Right lobe of liver (tissue), 6 donors: Measurements from ENCODE around the gene ACSBG1. TPM values are rescaled to one million over a fixed set of nuclear protein-coding genes. Genes with fewer than 3 reads are reported as not detected.

ENCODE experiments used
- ATAC-seq, 4 donors: fragments of 200-7000 bp; cut with Tn5 transposase; one replicate each; pipeline ENCODE4 v1.9.1; 2020; ENCODE audit warnings: mild to moderate bottlenecking in 4 of 4, moderate library complexity in 4 of 4
- DNase-seq, 3 donors: peaks; one replicate each; pipeline ENCODE4 v3.0.0-alpha.2; 2020
- H3K27ac ChIP-seq, 3 donors: fragments of 200-600 bp; one replicate each; pipeline ENCODE4 v1.8.0; 2022
- H3K27me3 ChIP-seq, 2 donors: fragments of 200-600 bp; one replicate each; pipeline ENCODE4 v1.8.0; 2022
- H3K36me3 ChIP-seq, 4 donors: fragments of 200-600 bp; sonication (generic) in 1 of 4; one replicate each; pipeline versions ENCODE4 v1.5.1 to v1.8.0; 2017 to 2022; ENCODE audit warnings: control low read depth in 1 of 4
- H3K4me1 ChIP-seq, 4 donors: fragments of 200-600 bp; sonication (generic) in 1 of 4; one replicate each; pipeline versions ENCODE4 v1.5.1 to v1.8.0; 2017 to 2022; ENCODE audit warnings: control low read depth in 1 of 4
- H3K4me3 ChIP-seq, 3 donors: fragments of 200-600 bp; one replicate each; pipeline ENCODE4 v1.8.0; 2022
- H3K9me3 ChIP-seq, 4 donors: fragments of 200-600 bp; sonication (generic) in 1 of 4; one replicate each; pipeline versions ENCODE4 v1.5.1 to v1.8.0; 2017 to 2022; ENCODE audit warnings: control low read depth in 1 of 4
- POLR2A ChIP-seq: fragments of 450-650 bp; IDR thresholded peaks from one replicate; pipeline ENCODE4 v1.6.1; 2017; ENCODE audit warnings: antibody characterized with exemption, mild to moderate bottlenecking
- WGBS: methylation state at CpG from one replicate; pipeline ENCODE4 v1.1.6; 2018; ENCODE audit warnings: low coverage, low lambda C conversion rate; ENCODE audit not compliant: insufficient coverage; ENCODE audit errors: missing lambda C conversion rate; 5-methylcytosine and 5-hydroxymethylcytosine counted together
- intact Hi-C, 2 donors: fragments of 100-400 bp; cut with DNase I; formaldehyde crosslinking; loops; one replicate each; pipeline versions ENCODE4 v1.11.2 to v1.14.1; 2022
- total RNA-seq, 6 experiments: library from RNA; depleted of rRNA in 2 of 6; stranded (reverse); fragments of >200 nt in 2 of 6; fragmentation: NEBNext Ultra II Directional in 3 of 6; extraction: Animal tissue kit (Norgen Biotek cat#: 25700) in 3 of 6; gene quantifications; one replicate each; pipeline versions ENCODE4 v1.1.0 to v1.2.4, GENCODE V29; 2016 to 2023
- TF ChIP-seq, protein P1 (sequence below), 4 donors: fragments of 200-600 bp in 3 of 4; fragments of 450-650 bp in 1 of 4; IDR thresholded peaks; one replicate each; pipeline versions ENCODE4 v1.5.1 to v1.8.0; 2016 to 2022; ENCODE audit warnings: antibody characterized with exemption in 4 of 4, mild to moderate bottlenecking in 2 of 4
- donor health status: DM: no; HTN: yes; CAD: no.
- donor health status: DM: no; HTN: no; CAD: no.
- donor health status: DM: no; HTN: no; CAD: no.
- donor health status: DM: no; HTN: yes; CAD: no.
- donor health status: DM: no; HTN: yes; CAD: no.

Gene ACSBG1
- total RNA-seq, 6 experiments from 2014 or later: not detected

DNA sequence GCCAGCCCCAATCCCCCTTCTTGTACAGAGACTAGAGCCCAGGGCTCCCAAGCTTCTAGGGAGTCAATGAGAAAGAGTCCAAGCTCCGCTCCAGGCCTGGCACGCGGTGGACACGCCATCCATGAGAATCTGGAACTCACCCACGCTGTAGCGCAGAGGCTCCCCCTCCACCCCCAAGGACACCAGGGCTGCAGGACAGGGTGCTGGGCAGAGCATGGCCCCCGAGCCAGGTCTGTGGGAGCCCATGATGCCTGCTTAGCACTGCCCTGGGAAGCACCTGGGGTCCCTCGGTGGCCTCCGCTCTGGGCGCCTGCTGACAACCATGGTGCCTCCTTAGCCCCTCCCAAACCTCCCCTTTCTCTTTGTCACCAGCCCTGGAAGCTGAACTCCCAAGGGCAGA lies 28.5 kb downstream of the ACSBG1 start:
- no peaks in the 10 kb centered on the region for H3K36me3 ChIP-seq
- DNase-seq: no peak
- no peak overlapping the region for H3K27ac ChIP-seq
- intact Hi-C loops: no loop called here
- no peak overlapping the region for H3K4me3 ChIP-seq
- no peak for TF ChIP-seq POLR2A
- TF ChIP-seq, protein P1, sequence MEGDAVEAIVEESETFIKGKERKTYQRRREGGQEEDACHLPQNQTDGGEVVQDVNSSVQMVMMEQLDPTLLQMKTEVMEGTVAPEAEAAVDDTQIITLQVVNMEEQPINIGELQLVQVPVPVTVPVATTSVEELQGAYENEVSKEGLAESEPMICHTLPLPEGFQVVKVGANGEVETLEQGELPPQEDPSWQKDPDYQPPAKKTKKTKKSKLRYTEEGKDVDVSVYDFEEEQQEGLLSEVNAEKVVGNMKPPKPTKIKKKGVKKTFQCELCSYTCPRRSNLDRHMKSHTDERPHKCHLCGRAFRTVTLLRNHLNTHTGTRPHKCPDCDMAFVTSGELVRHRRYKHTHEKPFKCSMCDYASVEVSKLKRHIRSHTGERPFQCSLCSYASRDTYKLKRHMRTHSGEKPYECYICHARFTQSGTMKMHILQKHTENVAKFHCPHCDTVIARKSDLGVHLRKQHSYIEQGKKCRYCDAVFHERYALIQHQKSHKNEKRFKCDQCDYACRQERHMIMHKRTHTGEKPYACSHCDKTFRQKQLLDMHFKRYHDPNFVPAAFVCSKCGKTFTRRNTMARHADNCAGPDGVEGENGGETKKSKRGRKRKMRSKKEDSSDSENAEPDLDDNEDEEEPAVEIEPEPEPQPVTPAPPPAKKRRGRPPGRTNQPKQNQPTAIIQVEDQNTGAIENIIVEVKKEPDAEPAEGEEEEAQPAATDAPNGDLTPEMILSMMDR (IDR thresholded peaks at IDR 0.05): no peak
- no peaks in the 10 kb centered on the region for H3K9me3 ChIP-seq
- no CpG with 5 or more reads among the region's 10 CpGs for WGBS
- peaks cover 0 to 10% (median 5%) of the 10 kb centered on the region in 4 donors for H3K4me1 ChIP-seq
- no peak for ATAC-seq
- no peaks in the 10 kb centered on the region for H3K27me3 ChIP-seq

DNA sequence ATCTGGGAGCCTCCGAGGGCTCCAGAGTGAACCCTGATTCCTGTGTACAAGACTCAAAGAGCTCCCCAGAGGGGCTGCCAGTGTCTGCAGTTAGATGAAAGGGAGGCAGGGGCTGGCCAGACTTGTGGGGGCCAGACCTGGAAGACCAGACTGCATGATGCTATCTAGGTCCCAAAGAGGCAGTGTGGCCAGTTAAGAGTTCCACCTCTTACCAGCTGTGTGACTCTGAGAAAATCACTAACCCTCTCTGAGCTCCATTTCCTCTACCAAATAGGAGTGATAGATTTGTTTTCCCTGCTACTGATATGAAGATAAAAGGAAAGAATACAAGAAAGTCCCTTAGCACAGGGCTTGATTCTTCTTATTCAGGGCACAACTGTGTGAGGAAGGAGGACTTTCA lies 29.0 kb downstream of the ACSBG1 start:
- DNase-seq: no peak
- Histone ChIP-seq H3K36me3 (no peaks in the 10 kb centered on the region), H3K9me3 (no peaks in the 10 kb centered on the region), H3K27ac (no peak overlapping the region), H3K4me1 (peaks cover 0 to 9% (median 5%) of the 10 kb centered on the region in 4 donors), H3K27me3 (no peaks in the 10 kb centered on the region), H3K4me3 (no peak overlapping the region)
- no peak for ATAC-seq
- 60% methylated on average over 1 of the region's 1 CpG for WGBS
- intact Hi-C loops: no loop called here
- TF ChIP-seq POLR2A: no peak
- TF ChIP-seq, protein P1 (IDR thresholded peaks at IDR 0.05): no peak

DNA sequence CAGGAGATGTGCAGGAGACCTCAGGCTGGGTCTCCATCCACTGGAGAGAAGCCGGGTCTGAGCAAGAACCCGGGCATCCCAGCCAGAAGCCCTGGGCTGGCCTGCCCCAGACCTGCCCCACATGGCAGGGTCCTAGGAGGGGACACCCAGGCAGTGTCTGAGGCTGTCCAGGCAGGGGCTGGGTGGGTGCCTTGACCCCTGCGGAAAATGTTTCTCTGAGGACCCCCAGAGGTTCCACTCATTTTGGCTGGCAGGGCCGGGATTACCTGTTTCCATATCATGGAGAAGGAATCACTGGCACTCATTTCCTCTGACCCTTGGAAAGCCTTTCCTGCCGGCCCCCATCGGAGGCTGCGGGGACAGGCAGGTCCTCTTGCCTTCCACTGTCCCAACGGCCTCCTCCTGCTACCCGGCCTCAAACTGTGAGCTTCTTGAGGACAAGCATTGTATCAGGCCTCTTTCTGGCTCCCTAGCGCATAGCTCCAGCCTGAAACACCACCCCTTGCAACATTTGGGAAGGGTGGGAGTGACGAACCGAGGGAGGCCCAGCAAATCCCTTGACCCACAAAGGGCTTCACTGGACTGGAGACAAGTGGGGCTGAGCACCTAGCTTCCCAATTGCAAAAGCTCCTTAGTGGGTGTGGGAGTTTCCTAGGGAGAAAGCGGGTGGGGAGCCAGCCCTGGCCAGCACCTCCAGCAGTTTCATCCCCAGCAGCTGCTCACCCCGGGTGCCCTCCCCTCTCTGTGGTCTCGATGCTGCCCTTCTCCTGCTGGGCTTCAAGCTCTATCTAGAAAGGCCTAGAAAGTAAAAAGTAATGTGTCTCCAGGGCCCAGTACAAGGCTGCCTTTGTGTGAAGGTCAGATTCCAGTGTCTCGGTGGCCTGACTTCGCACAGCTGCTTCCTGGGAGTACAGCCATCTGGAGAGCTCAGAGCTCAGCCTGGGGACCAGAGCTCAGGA lies 29.7 kb downstream of the ACSBG1 start:
- 58% methylated on average over 6 of the region's 17 CpGs for WGBS
- intact Hi-C loops: no loop called here
- no peak overlapping the region for H3K27ac ChIP-seq
- H3K9me3 ChIP-seq: no peaks in the 10 kb centered on the region
- peaks cover 0 to 1% (median under 1%) of the 10 kb centered on the region in 4 donors for H3K4me1 ChIP-seq
- no peaks in the 10 kb centered on the region for H3K36me3 ChIP-seq
- no peak for DNase-seq
- TF ChIP-seq, protein P1 (IDR thresholded peaks at IDR 0.05): no peak
- TF ChIP-seq POLR2A: no peak
- H3K4me3 ChIP-seq: no peak overlapping the region
- H3K27me3 ChIP-seq: no peaks in the 10 kb centered on the region
- ATAC-seq: no peak

DNA sequence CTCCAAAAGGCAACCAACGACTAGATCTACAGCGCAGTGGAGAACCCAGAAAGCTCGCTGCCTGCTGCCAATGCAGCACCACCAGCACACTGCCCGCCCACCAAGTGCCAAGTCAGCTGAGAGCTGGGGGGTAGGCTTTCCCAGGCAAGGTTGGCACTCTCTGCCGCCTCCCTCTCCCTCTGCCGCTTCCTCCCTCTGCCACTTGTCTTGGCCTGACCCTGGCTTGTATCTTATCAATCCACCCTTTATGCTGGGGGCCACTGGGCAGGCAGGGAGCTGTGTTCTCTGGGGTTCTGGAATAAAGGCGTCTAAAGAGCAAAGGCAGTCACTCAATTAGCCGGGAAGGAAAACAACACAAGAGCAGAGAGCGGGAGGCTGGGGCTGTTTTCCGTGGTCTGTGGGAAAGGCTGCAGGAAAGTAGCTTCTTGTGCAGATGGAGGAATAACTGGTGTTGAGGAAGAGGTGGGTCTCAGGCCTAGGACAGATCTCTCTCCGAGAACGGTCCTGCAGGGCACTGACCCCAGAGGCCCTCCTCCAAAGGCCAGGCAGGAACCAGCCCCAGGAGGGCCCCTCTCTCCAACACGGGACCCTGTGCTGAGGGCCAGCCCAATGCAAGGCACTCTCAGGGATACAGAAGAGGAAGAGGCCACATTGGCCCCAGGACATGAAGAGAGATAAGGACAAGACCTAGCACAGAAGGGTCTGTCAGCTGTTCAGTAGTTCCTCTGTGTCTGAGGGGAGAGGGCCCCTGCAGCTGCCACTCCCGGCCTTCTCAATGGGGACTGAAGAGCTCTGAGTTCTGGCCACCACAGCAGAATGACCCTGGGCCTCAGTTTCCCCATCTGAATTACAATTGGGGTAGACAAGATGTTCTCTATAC lies 30.8 kb downstream of the ACSBG1 start:
- no peak for DNase-seq
- no peak overlapping the region for H3K4me3 ChIP-seq
- ATAC-seq: no peak
- intact Hi-C loops: no loop called here
- no peaks in the 10 kb centered on the region for H3K9me3 ChIP-seq
- TF ChIP-seq POLR2A: no peak
- TF ChIP-seq, protein P1 (IDR thresholded peaks at IDR 0.05): no peak
- no peaks in the 10 kb centered on the region for H3K4me1 ChIP-seq
- H3K27ac ChIP-seq: no peak overlapping the region
- H3K36me3 ChIP-seq: no peaks in the 10 kb centered on the region
- 85% methylated on average over 4 of the region's 14 CpGs for WGBS
- H3K27me3 ChIP-seq: no peaks in the 10 kb centered on the region
